Measurements from ENCODE around the gene ZNF846. TPM values are rescaled to one million over a fixed set of nuclear protein-coding genes. Genes with fewer than 3 reads are reported as not detected.

ZNF846 gene
- polyA plus RNA-seq, 1 donor (not counting 4 experiments of a cell fraction or from before 2014, with no cell fraction given), result 8.9 TPM

- FAIRE-seq (no peak), DNase-seq (ENCODE audit: low read depth, low spot score) (no peak)
- Histone ChIP-seq H3K4me2 (ENCODE audit: control insufficient read depth, extremely low read depth, insufficient read depth, low read depth, low read length) (no peak overlapping the region), H2AFZ (ENCODE audit: control insufficient read depth, low read length) (no peak overlapping the region), H3K4me1 (ENCODE audit: control insufficient read depth, extremely low read depth, insufficient read depth, low read length) (peaks cover 13% of the 10 kb centered on the region), H3K9me3 (ENCODE audit: control insufficient read depth, low read depth, low read length) (no peaks in the 10 kb centered on the region), H3K27ac (ENCODE audit: control insufficient read depth, insufficient read depth, low read length) (no peak overlapping the region), H3K4me3 (ENCODE audit: control insufficient read depth in 2 of 3, extremely low read depth in 1 of 3, insufficient read depth in 2 of 3, low read depth in 1 of 3, low read length in 3 of 3) (no peak overlapping the region), H3K36me3 (ENCODE audit: control insufficient read depth in 2 of 2, extremely low read depth in 1 of 2, insufficient read depth in 2 of 2, low read length in 2 of 2) (no peaks in the 10 kb centered on the region), H3K27me3 (ENCODE audit: control insufficient read depth, extremely low read depth, insufficient read depth, low read length) (no peaks in the 10 kb centered on the region), H3K79me2 (ENCODE audit: control insufficient read depth, insufficient read depth, low read length) (no peaks in the 10 kb centered on the region), H4K20me1 (ENCODE audit: control insufficient read depth, extremely low read depth, insufficient read depth, low read length) (no peaks in the 10 kb centered on the region), H3K9ac (ENCODE audit: control insufficient read depth, extremely low read depth, insufficient read depth, low read length) (no peak overlapping the region), H3K9me1 (ENCODE audit: control insufficient read depth, extremely low read depth, insufficient read depth, low read length) (no peaks in the 10 kb centered on the region)
- TF ChIP-seq EZH2 (IDR thresholded peaks at IDR 0.05; ENCODE audit: low read length), result no peak
- TF ChIP-seq, protein P1, sequence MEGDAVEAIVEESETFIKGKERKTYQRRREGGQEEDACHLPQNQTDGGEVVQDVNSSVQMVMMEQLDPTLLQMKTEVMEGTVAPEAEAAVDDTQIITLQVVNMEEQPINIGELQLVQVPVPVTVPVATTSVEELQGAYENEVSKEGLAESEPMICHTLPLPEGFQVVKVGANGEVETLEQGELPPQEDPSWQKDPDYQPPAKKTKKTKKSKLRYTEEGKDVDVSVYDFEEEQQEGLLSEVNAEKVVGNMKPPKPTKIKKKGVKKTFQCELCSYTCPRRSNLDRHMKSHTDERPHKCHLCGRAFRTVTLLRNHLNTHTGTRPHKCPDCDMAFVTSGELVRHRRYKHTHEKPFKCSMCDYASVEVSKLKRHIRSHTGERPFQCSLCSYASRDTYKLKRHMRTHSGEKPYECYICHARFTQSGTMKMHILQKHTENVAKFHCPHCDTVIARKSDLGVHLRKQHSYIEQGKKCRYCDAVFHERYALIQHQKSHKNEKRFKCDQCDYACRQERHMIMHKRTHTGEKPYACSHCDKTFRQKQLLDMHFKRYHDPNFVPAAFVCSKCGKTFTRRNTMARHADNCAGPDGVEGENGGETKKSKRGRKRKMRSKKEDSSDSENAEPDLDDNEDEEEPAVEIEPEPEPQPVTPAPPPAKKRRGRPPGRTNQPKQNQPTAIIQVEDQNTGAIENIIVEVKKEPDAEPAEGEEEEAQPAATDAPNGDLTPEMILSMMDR (optimal IDR thresholded peaks at IDR 0.05 in 1 of 3, IDR thresholded peaks at IDR 0.05 in 1 of 3, conservative IDR thresholded peaks at IDR 0.05 in 1 of 3; ENCODE audit: extremely low read depth in 1 of 3, insufficient read depth in 2 of 3, low read length in 3 of 3), result no peak
- dilution Hi-C loops (cut with MboI; ENCODE audit: extremely low pct_ligation_motif_present, low sequenced_read_pairs), result no loop called here
Measured at GRCh38 chr19:9799162-9799561, 30.6 kb upstream of the ZNF846 start.

GRCh38 chr19:9797871-9798270 is 29.3 kb upstream of the ZNF846 start:
- Histone ChIP-seq H3K9ac (ENCODE audit: control insufficient read depth, extremely low read depth, insufficient read depth, low read length) (no peak overlapping the region), H3K9me3 (ENCODE audit: control insufficient read depth, low read depth, low read length) (no peaks in the 10 kb centered on the region), H3K9me1 (ENCODE audit: control insufficient read depth, extremely low read depth, insufficient read depth, low read length) (no peaks in the 10 kb centered on the region), H2AFZ (ENCODE audit: control insufficient read depth, low read length) (no peak overlapping the region), H3K36me3 (ENCODE audit: control insufficient read depth in 2 of 2, extremely low read depth in 1 of 2, insufficient read depth in 2 of 2, low read length in 2 of 2) (no peaks in the 10 kb centered on the region), H3K27ac (ENCODE audit: control insufficient read depth, insufficient read depth, low read length) (no peak overlapping the region), H3K4me1 (ENCODE audit: control insufficient read depth, extremely low read depth, insufficient read depth, low read length) (peaks cover 13% of the 10 kb centered on the region), H3K4me3 (ENCODE audit: control insufficient read depth in 2 of 3, extremely low read depth in 1 of 3, insufficient read depth in 2 of 3, low read depth in 1 of 3, low read length in 3 of 3) (no peak overlapping the region), H3K27me3 (ENCODE audit: control insufficient read depth, extremely low read depth, insufficient read depth, low read length) (no peaks in the 10 kb centered on the region), H4K20me1 (ENCODE audit: control insufficient read depth, extremely low read depth, insufficient read depth, low read length) (no peaks in the 10 kb centered on the region), H3K4me2 (ENCODE audit: control insufficient read depth, extremely low read depth, insufficient read depth, low read depth, low read length) (peak overlapping the region; percentile 35), H3K79me2 (ENCODE audit: control insufficient read depth, insufficient read depth, low read length) (no peaks in the 10 kb centered on the region)
- TF ChIP-seq EZH2 (IDR thresholded peaks at IDR 0.05; ENCODE audit: low read length), result no peak
- TF ChIP-seq, protein P1 (optimal IDR thresholded peaks at IDR 0.05 in 1 of 3, IDR thresholded peaks at IDR 0.05 in 1 of 3, conservative IDR thresholded peaks at IDR 0.05 in 1 of 3; ENCODE audit: extremely low read depth in 1 of 3, insufficient read depth in 2 of 3, low read length in 3 of 3), result no peak
- FAIRE-seq, result peak; percentile 52
- DNase-seq (ENCODE audit: low read depth, low spot score), result no peak
- dilution Hi-C loops (cut with MboI; ENCODE audit: extremely low pct_ligation_motif_present, low sequenced_read_pairs), result no loop called here
